Left lung (tissue), 10 donors: Measurements from ENCODE around the gene GPC6. TPM values are rescaled to one million over a fixed set of nuclear protein-coding genes. Genes with fewer than 3 reads are reported as not detected.

Source experiments
- ATAC-seq: fragments of 200-7000 bp; cut with Tn5 transposase; one replicate; pipeline ENCODE4 v1.9.1; 2020; ENCODE audit warnings: moderate library complexity
- DNase-seq, 4 donors: peaks; one replicate each; pipeline ENCODE4 v3.0.0-alpha.2; 2013 to 2020
- H3K27ac ChIP-seq, 2 donors: fragments of 200-600 bp; sonication (generic) in 1 of 2; one replicate each; pipeline versions ENCODE4 v1.5.0 to v1.8.0; 2020 to 2021
- H3K27me3 ChIP-seq, 2 donors: fragments of 200-600 bp; sonication (generic) in 1 of 2; one replicate each; pipeline versions ENCODE4 v1.5.0 to v1.8.0; 2020 to 2021
- H3K36me3 ChIP-seq, 2 donors: fragments of 200-600 bp; sonication (generic) in 1 of 2; one replicate each; pipeline versions ENCODE4 v1.5.0 to v1.8.0; 2020 to 2021
- H3K4me1 ChIP-seq, 2 donors: fragments of 200-600 bp; one replicate each; pipeline ENCODE4 v1.8.0; 2021
- H3K4me3 ChIP-seq, 2 donors: fragments of 200-600 bp; sonication (generic) in 1 of 2; one replicate each; pipeline versions ENCODE4 v1.5.0 to v1.8.0; 2020 to 2021; ENCODE audit warnings: mild to moderate bottlenecking in 1 of 2
- H3K9me3 ChIP-seq, 2 donors: fragments of 200-600 bp; sonication (generic) in 1 of 2; one replicate each; pipeline versions ENCODE4 v1.5.0 to v1.8.0; 2020 to 2021
- intact Hi-C, 2 donors: fragments of 100-400 bp; cut with DNase I; formaldehyde crosslinking; loops; one replicate each; pipeline versions ENCODE4 v1.11.2 to v1.14.2; 2022
- polyA plus RNA-seq, 6 donors: library from polyadenylated mRNA; unstranded; fragments of 120-200 nt; gene quantifications; one replicate each; pipeline ENCODE4 v1.2.1, GENCODE V29; 2013; ENCODE audit not compliant: insufficient read length in 6 of 6
- total RNA-seq, 2 donors: library from RNA; stranded (reverse); fragmentation: NEBNext Ultra II Directional; extraction: Animal tissue kit (Norgen Biotek cat#: 25700); gene quantifications; one replicate each; pipeline ENCODE4 v1.2.1, GENCODE V29; 2021
- TF ChIP-seq, protein P1 (sequence below), 2 donors: fragments of 200-600 bp; sonication (generic) in 1 of 2; IDR thresholded peaks; one replicate each; pipeline versions ENCODE4 v1.5.0 to v1.8.0; 2021; ENCODE audit warnings: antibody characterized with exemption in 2 of 2
- donor health status: DM: no; HTN: yes; CAD: no.
- donor health status: DM: no; HTN: no; CAD: no.

The GPC6 gene
- total and polyA plus RNA-seq, 8 donors: 9.6 to 25.8 (median 21.1) TPM

DNA sequence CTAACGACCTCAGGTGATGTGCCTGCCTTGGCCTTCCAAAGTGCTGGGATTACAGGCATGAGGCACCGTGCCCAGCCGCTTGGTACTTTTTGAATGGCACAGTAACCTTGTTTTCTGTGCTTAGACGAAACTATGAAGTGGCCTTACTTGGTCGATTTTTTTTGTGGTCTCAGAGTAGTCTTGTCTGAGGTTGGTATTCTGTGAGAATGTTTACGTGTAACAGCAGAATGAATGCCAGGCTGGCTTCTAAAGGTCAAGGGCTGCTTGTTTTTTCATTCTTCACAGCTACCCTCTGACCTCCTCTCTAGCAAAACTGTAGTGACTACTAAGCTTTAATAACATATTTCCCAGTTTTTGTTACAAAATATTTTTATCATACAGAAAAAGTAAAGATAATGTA, 313.3 kb downstream of the GPC6 start:
- no peak overlapping the region for H3K27ac ChIP-seq
- TF ChIP-seq, protein P1, sequence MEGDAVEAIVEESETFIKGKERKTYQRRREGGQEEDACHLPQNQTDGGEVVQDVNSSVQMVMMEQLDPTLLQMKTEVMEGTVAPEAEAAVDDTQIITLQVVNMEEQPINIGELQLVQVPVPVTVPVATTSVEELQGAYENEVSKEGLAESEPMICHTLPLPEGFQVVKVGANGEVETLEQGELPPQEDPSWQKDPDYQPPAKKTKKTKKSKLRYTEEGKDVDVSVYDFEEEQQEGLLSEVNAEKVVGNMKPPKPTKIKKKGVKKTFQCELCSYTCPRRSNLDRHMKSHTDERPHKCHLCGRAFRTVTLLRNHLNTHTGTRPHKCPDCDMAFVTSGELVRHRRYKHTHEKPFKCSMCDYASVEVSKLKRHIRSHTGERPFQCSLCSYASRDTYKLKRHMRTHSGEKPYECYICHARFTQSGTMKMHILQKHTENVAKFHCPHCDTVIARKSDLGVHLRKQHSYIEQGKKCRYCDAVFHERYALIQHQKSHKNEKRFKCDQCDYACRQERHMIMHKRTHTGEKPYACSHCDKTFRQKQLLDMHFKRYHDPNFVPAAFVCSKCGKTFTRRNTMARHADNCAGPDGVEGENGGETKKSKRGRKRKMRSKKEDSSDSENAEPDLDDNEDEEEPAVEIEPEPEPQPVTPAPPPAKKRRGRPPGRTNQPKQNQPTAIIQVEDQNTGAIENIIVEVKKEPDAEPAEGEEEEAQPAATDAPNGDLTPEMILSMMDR (IDR thresholded peaks at IDR 0.05): no peak
- H3K9me3 ChIP-seq: peaks cover 0 to 7% of the 10 kb centered on the region in 2 donors
- DNase-seq: peak in 1 of 4 donors; percentile 16
- intact Hi-C loops: no loop called here
- no peaks in the 10 kb centered on the region for H3K36me3 ChIP-seq
- no peaks in the 10 kb centered on the region for H3K4me1 ChIP-seq
- no peak for ATAC-seq
- H3K4me3 ChIP-seq: no peak overlapping the region
- no peaks in the 10 kb centered on the region for H3K27me3 ChIP-seq

DNA sequence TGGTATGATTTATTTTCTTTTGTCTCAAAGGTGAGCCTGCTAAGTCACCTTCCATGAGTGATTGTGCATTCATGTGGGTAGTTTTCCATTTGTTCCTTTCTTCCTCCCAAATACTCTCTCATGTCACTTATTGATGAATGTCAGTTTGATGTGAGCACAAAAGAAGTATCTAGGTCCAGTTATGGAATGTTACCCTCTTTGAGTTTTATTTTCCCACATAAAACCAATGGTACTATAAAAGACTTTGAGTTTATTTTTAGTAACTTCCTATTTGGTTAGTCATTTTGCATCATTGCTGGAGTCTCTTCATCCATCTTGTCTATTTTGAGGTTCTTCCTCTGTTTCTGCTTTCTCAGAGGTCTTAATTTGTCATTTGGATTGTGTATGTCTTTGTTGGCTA, 321.3 kb downstream of the GPC6 start:
- H3K4me3 ChIP-seq: no peak overlapping the region
- DNase-seq (no peak), ATAC-seq (no peak)
- no peaks in the 10 kb centered on the region for H3K27me3 ChIP-seq
- H3K4me1 ChIP-seq: no peaks in the 10 kb centered on the region
- intact Hi-C loops: no loop called here
- no peak overlapping the region for H3K27ac ChIP-seq
- no peaks in the 10 kb centered on the region for H3K36me3 ChIP-seq
- peaks cover 0 to 6% of the 10 kb centered on the region in 2 donors for H3K9me3 ChIP-seq
- TF ChIP-seq, protein P1 (IDR thresholded peaks at IDR 0.05): no peak

DNA sequence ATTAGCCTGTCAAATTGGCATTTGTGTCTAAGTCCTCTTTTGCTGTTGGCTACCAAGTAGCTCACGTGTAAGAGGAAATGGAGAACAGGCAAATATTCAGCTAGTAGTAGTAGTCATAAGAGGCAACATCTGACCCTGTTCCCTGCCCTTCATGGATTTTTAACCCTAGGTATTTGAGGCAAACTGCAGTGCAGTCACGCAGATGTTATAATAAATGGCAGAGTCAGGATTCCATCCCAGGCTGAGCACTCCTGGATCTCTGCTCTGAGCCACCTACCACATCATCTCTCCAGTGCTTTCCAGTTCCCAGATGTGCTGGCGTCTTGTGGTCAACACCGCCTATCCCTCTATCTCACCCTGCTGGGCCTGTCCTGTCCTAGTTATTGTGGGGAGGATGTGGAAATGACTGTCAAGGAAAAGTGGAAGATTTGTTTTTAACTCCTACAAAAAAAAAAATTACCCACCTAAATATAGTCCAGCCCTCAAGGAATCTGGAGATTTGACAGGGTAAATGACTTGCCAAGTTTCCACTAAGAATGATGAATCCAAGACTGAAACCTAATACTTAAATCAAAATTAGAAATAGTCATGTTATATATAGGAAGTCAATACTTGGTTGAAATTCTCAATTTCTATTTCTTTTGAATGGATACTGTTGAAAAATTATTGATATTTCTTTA, 322.9 kb downstream of the GPC6 start:
- ATAC-seq (no peak), DNase-seq (no peak)
- H3K4me3 ChIP-seq: no peak overlapping the region
- peaks cover 0 to under 1% of the 10 kb centered on the region in 2 donors for H3K9me3 ChIP-seq
- TF ChIP-seq, protein P1 (IDR thresholded peaks at IDR 0.05): no peak
- intact Hi-C loops: no loop called here
- H3K27me3 ChIP-seq: no peaks in the 10 kb centered on the region
- H3K27ac ChIP-seq: no peak overlapping the region
- no peaks in the 10 kb centered on the region for H3K4me1 ChIP-seq
- no peaks in the 10 kb centered on the region for H3K36me3 ChIP-seq

DNA sequence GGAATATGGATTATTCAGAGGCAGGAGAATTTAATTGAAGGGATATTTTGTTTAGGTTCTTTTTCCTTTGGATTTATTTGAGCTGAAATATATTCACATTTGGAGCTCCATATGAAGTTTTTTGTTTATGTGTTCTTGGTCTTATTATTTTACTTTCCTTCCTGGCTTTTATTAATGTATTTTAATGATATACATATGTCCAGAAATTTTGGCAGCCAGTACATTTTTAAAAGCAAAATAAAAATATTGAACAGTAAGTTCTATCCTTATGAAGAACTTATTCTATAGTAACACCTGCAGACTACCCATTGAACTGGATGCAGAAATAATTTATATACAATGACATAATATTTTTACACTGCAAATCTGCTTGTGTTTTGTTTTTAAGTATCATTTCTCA, 323.6 kb downstream of the GPC6 start:
- no peaks in the 10 kb centered on the region for H3K4me1 ChIP-seq
- ATAC-seq (no peak), DNase-seq (no peak)
- intact Hi-C loops: no loop called here
- H3K27me3 ChIP-seq: no peaks in the 10 kb centered on the region
- H3K27ac ChIP-seq: no peak overlapping the region
- H3K36me3 ChIP-seq: no peaks in the 10 kb centered on the region
- no peak overlapping the region for H3K4me3 ChIP-seq
- TF ChIP-seq, protein P1 (IDR thresholded peaks at IDR 0.05): no peak
- no peaks in the 10 kb centered on the region for H3K9me3 ChIP-seq

DNA sequence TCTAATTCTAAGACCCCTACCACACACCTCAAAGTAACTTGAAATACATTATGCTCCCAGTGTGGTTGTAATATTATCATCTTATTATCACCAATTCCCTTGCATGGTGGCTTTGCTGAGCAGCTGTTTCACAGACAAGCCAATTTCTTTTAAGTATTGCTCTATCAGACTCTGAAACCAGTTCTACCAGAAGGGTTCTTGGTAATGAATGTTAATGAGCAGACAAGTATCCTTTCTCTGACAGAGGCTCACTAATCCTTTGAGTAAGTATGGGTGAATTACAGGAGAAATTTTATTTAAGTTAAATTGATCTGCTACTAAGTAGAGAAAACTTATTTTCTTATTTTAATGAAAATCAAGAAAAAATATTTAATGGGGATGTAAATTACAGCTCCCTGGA, 326.0 kb downstream of the GPC6 start:
- no peak for ATAC-seq
- no peaks in the 10 kb centered on the region for H3K36me3 ChIP-seq
- no peaks in the 10 kb centered on the region for H3K9me3 ChIP-seq
- DNase-seq: peak in 1 of 4 donors; percentile 5
- TF ChIP-seq, protein P1 (IDR thresholded peaks at IDR 0.05): no peak
- no peaks in the 10 kb centered on the region for H3K27me3 ChIP-seq
- H3K4me3 ChIP-seq: no peak overlapping the region
- H3K27ac ChIP-seq: no peak overlapping the region
- intact Hi-C loops: no loop called here
- H3K4me1 ChIP-seq: no peaks in the 10 kb centered on the region
